ENCODE data around the gene LDLRAD4.
"Not testable (repeated sequence)": the region's sequence is repeated elsewhere in the genome, so short reads cannot be mapped to it uniquely, and the experiment has no call there.

GRCh38 chr18:13489303-13489702 lies 270.7 kb downstream of the LDLRAD4 start:
- TF ChIP-seq E2F8 (IDR thresholded peaks at IDR 0.05; ENCODE audit: low read depth, partially characterized antibody); LARP7 (IDR thresholded peaks at IDR 0.05); CHD7 (IDR thresholded peaks at IDR 0.05; ENCODE audit: low read depth, low read length); HOXB6 (CRISPR knock-in tag; IDR thresholded peaks at IDR 0.05; ENCODE audit: borderline replicate concordance); ELF1 (tag; IDR thresholded peaks at IDR 0.05); CHD2 (IDR thresholded peaks at IDR 0.05; ENCODE audit: low read depth, low read length); CTCF (IDR thresholded peaks at IDR 0.05 in 2 of 3, conservative IDR thresholded peaks at IDR 0.05 in 1 of 3; ENCODE audit: insufficient read depth in 2 of 3, low read depth in 1 of 3, low read length in 3 of 3); TAF1 (IDR thresholded peaks at IDR 0.05; ENCODE audit: control insufficient read depth, extremely low read depth, insufficient read depth, low read length, severe bottlenecking); ZBTB9 (CRISPR knock-in tag; IDR thresholded peaks at IDR 0.05); BACH1 (tag; IDR thresholded peaks at IDR 0.05); ZNF239 (CRISPR knock-in tag; IDR thresholded peaks at IDR 0.05); SREBF1 (IDR thresholded peaks at IDR 0.05; ENCODE audit: borderline replicate concordance, low read depth, low read length); GABPA (tag; conservative IDR thresholded peaks at IDR 0.05; ENCODE audit: low read depth); CREB1 (IDR thresholded peaks at IDR 0.05); CREB1 (CRISPR knock-in tag; IDR thresholded peaks at IDR 0.05): not testable (repeated sequence)

All from K562 (cell line).